Endothelial cell of umbilical vein (primary cell): ENCODE measurements around the gene NRP2. TPM values are rescaled to one million over a fixed set of nuclear protein-coding genes. Genes with fewer than 3 reads are reported as not detected.

Source experiments
- BruUV-seq: library from RNA; stranded (reverse); fragments of 400-500 nt; replicated peaks from 2 replicates; lab custom pipeline; 2021; lab: Mats Ljungman, UMichigan
- CTCF ChIA-PET: fragments of 300-600, 350-600 bp; sonication (Branson Sonifier 250); formaldehyde crosslinking; loops from one replicate; lab custom pipeline; 2021; ENCODE audit warnings: antibody characterized with exemption, inconsistent platforms; lab: Charles Lee
- POLR2A ChIA-PET: fragments of 300-600, 350-600 bp; sonication (Branson Sonifier 250); formaldehyde crosslinking; loops from one replicate; lab custom pipeline; 2021; ENCODE audit warnings: antibody characterized with exemption, inconsistent platforms; lab: Charles Lee
- DNase-seq: peaks from one replicate; pipeline ENCODE4 v3.0.0-alpha.2; 2011; ENCODE audit warnings: low read depth, low spot score
- FAIRE-seq: peaks from 2 replicates; lab custom pipeline; 2011; peaks lifted over from hg19 to GRCh38; lab: Jason Lieb, UNC
- H2AFZ ChIP-seq: 2 replicates; pipeline ENCODE4 v1.6.0; 2012; ENCODE audit warnings: low read depth, low read length, control low read depth, inconsistent platforms
- H3K27ac ChIP-seq: 2 replicates; pipeline ENCODE4 v1.5.1; 2011; ENCODE audit warnings: low read depth, mild to moderate bottlenecking, control low read depth, low read length, moderate library complexity; ENCODE audit not compliant: insufficient read depth
- H3K27me3 ChIP-seq, 2 experiments: 2 replicates each; pipeline versions ENCODE4 v1.6.0 to v1.6.1; 2011; ENCODE audit warnings: low read length in 2 of 2, mixed read lengths in 1 of 2; ENCODE audit not compliant: control insufficient read depth in 2 of 2, insufficient read depth in 2 of 2
- H3K36me3 ChIP-seq, 2 experiments: 2 replicates in 1 of 2; 3 replicates in 1 of 2; pipeline ENCODE4 v1.5.1; 2011; ENCODE audit warnings: low read length in 2 of 2, mild to moderate bottlenecking in 1 of 2, moderate library complexity in 1 of 2; ENCODE audit not compliant: control insufficient read depth in 2 of 2, insufficient read depth in 2 of 2; ENCODE audit errors: extremely low read depth in 1 of 2
- H3K4me1 ChIP-seq: 3 replicates; pipeline ENCODE4 v1.5.1; 2011; ENCODE audit warnings: mild to moderate bottlenecking, low read length; ENCODE audit not compliant: control insufficient read depth, insufficient read depth; ENCODE audit errors: extremely low read depth
- H3K4me2 ChIP-seq: 2 replicates; pipeline ENCODE4 v1.6.1; 2011; ENCODE audit warnings: low read length, control low read depth, mixed read lengths; ENCODE audit not compliant: insufficient read depth
- H3K4me3 ChIP-seq, 3 experiments: fragments of 200-600 bp in 1 of 3; sonication (generic), shearing (Covaris generic) in 1 of 3; replicated peaks in 1 of 3; 2 replicates each; pipeline ENCODE4 v1.5.1; 2011 to 2016; ENCODE audit warnings: control low read depth in 3 of 3, low read length in 3 of 3, mild to moderate bottlenecking in 2 of 3, inconsistent platforms in 1 of 3, low read depth in 1 of 3, moderate library complexity in 1 of 3; ENCODE audit not compliant: insufficient read depth in 1 of 3
- H3K79me2 ChIP-seq: 2 replicates; pipeline ENCODE4 v1.6.0; 2012; ENCODE audit warnings: low read length, inconsistent platforms; ENCODE audit not compliant: control insufficient read depth, insufficient read depth
- H3K9ac ChIP-seq: replicated peaks from 2 replicates; pipeline ENCODE3; 2011; ENCODE audit warnings: low read length, control low read depth; ENCODE audit not compliant: insufficient read depth; ENCODE audit errors: extremely low read depth
- H3K9me1 ChIP-seq: replicated peaks from 3 replicates; pipeline ENCODE4 v1.6.0; 2011; ENCODE audit warnings: mild to moderate bottlenecking, low read length; ENCODE audit not compliant: control insufficient read depth, insufficient read depth; ENCODE audit errors: extremely low read depth
- H3K9me3 ChIP-seq: replicated peaks from 2 replicates; pipeline ENCODE4 v1.5.1; 2012; ENCODE audit warnings: low read length, inconsistent platforms; ENCODE audit not compliant: control insufficient read depth, insufficient read depth
- H4K20me1 ChIP-seq: replicated peaks from 2 replicates; pipeline ENCODE3; 2011; ENCODE audit warnings: mild to moderate bottlenecking, low read length; ENCODE audit not compliant: control insufficient read depth, insufficient read depth; ENCODE audit errors: extremely low read depth
- CTCF ChIP-seq, 2 donors: IDR thresholded peaks; 1 replicate in 1 of 2; 2 replicates in 1 of 2; pipeline ENCODE4 v1.5.1; 2011; ENCODE audit warnings: low read length in 2 of 2, mild to moderate bottlenecking in 2 of 2, moderate library complexity in 2 of 2, control low read depth in 1 of 2, inconsistent platforms in 1 of 2, low read depth in 1 of 2; ENCODE audit not compliant: insufficient read depth in 1 of 2; ENCODE audit errors: extremely low read depth in 1 of 2
- EZH2 ChIP-seq: IDR thresholded peaks from 2 replicates; pipeline ENCODE4 v1.6.1; 2012; ENCODE audit warnings: borderline replicate concordance, low read depth, mild to moderate bottlenecking, moderate library complexity, low read length, inconsistent platforms; ENCODE audit not compliant: severe bottlenecking
- FOS ChIP-seq: IDR thresholded peaks from 2 replicates; pipeline ENCODE4 v1.6.1; 2011; ENCODE audit warnings: mild to moderate bottlenecking, low read length, moderate library complexity, borderline replicate concordance; ENCODE audit not compliant: insufficient read depth
- GATA2 ChIP-seq: IDR thresholded peaks from 2 replicates; pipeline ENCODE4 v1.7.0; 2011; ENCODE audit warnings: low read depth, mild to moderate bottlenecking, moderate library complexity, mixed read lengths, low read length; ENCODE audit not compliant: insufficient read length, insufficient read depth
- JUN ChIP-seq: IDR thresholded peaks from 2 replicates; pipeline ENCODE4 v1.6.1; 2011; ENCODE audit warnings: borderline replicate concordance, low read depth; ENCODE audit not compliant: insufficient read length, insufficient read depth
- MAX ChIP-seq: IDR thresholded peaks from 2 replicates; pipeline ENCODE4 v1.6.1; 2011; ENCODE audit not compliant: insufficient read depth, insufficient read length
- MYC ChIP-seq: IDR thresholded peaks from one replicate; pipeline ENCODE4 v1.6.1; 2011; ENCODE audit warnings: mild to moderate bottlenecking, low read depth, low read length
- POLR2A ChIP-seq: IDR thresholded peaks from 2 replicates; pipeline ENCODE4 v1.6.1; 2012; ENCODE audit warnings: low read depth, mild to moderate bottlenecking, control low read depth, low read length
- POLR2AphosphoS5 ChIP-seq: IDR thresholded peaks from 2 replicates; pipeline ENCODE4 v1.6.1; 2012; ENCODE audit warnings: low read depth, mild to moderate bottlenecking, control low read depth, low read length, moderate library complexity; ENCODE audit not compliant: insufficient read depth
- dilution Hi-C: fragments of 300-500 bp; cut with MboI; formaldehyde crosslinking; loops from one replicate; pipeline ENCODE4 v1.15.0; 2019; ENCODE audit warnings: low sequenced_read_pairs; ENCODE audit not compliant: extremely low pct_ligation_motif_present
- intact Hi-C: fragments of 100-400 bp; cut with micrococcal nuclease; formaldehyde crosslinking; loops from one replicate; pipeline ENCODE4 v1.10.0; 2022
- polyA plus RNA-seq, 4 experiments: library from polyadenylated mRNA; depleted of rRNA in 3 of 4; stranded (reverse) in 3 of 4; unstranded in 1 of 4; fragments of >200 nt; gene quantifications; 2 replicates each; pipeline versions ENCODE4 v1.2.1 to v1.2.3, GENCODE V29; 2011 to 2012; ENCODE audit warnings: missing spikeins in 1 of 4
- total RNA-seq: library from RNA; stranded (reverse); gene quantifications from 2 replicates; pipeline ENCODE4 v1.2.3, GENCODE V29; 2021

NRP2 gene
- total and polyA plus RNA-seq, 2 donors (not counting 3 experiments of a cell fraction or from before 2014, with no cell fraction given), result 160 to 240 TPM

- CTCF ChIA-PET, result interaction anchor here (1.0 kb wide), 1 partner anchor 178 kb away, joined by 3 read pairs; no protein-coding TSS in a partner anchor
- H3K27me3 ChIP-seq, result no peaks in the 10 kb centered on the region
- H3K4me3 ChIP-seq, result no peak overlapping the region
- POLR2A ChIA-PET, result no interaction called here
- intact Hi-C loops (no loop called here), dilution Hi-C loops (no loop called here)
- H3K27ac ChIP-seq, result no peak overlapping the region
- DNase-seq, result no peak
- no peak overlapping the region for H3K9ac ChIP-seq
- no peak overlapping the region for H2AFZ ChIP-seq
- H3K4me2 ChIP-seq, result no peak overlapping the region
- TF ChIP-seq MYC (no peak), POLR2A (no peak), GATA2 (no peak), FOS (no peak), MAX (no peak), JUN (no peak), POLR2AphosphoS5 (no peak), EZH2 (no peak), CTCF (IDR thresholded peaks at IDR 0.05; ENCODE audit: extremely low read depth in 1 of 2, insufficient read depth in 1 of 2, low read depth in 1 of 2, low read length in 2 of 2) (no peak)
- no peaks in the 10 kb centered on the region for H3K4me1 ChIP-seq
- H4K20me1 ChIP-seq, result no peaks in the 10 kb centered on the region
- H3K79me2 ChIP-seq, result no peaks in the 10 kb centered on the region
- no peak for FAIRE-seq
- H3K9me3 ChIP-seq, result no peaks in the 10 kb centered on the region
- H3K9me1 ChIP-seq, result no peaks in the 10 kb centered on the region
- peaks cover 23 to 71% of the 10 kb centered on the region in 2 experiments for H3K36me3 ChIP-seq
- BruUV-seq, result no TSS peak
These were observed 65.6 kb downstream of the NRP2 start for GRCh38 chr2:205747829-205748386.
